GM12801 (cell line): ENCODE results near the gene EPS8.

ENCODE experiments used
- CTCF ChIP-seq: IDR thresholded peaks from one replicate; pipeline ENCODE4 v1.5.1; 2011; ENCODE audit warnings: control low read depth; ENCODE audit not compliant: insufficient read length; ENCODE audit errors: extremely low read depth

EPS8 gene

GRCh38 chr12:15648558-15648957, 140.6 kb downstream of the EPS8 start:
- no peak for TF ChIP-seq CTCF

GRCh38 chr12:15646581-15646980, 142.6 kb downstream of the EPS8 start:
- TF ChIP-seq CTCF = no peak

GRCh38 chr12:15644700-15645099, 144.5 kb downstream of the EPS8 start:
- TF ChIP-seq CTCF = no peak

- TF ChIP-seq CTCF = no peak
Measured at GRCh38 chr12:15638231-15638630, 151.0 kb downstream of the EPS8 start.

GRCh38 chr12:15636060-15636890, 152.9 kb downstream of the EPS8 start:
- TF ChIP-seq CTCF = no peak

- TF ChIP-seq CTCF = no peak
Measured at GRCh38 chr12:15634010-15634683, 155.0 kb downstream of the EPS8 start.

GRCh38 chr12:15633201-15633600, 156.0 kb downstream of the EPS8 start:
- TF ChIP-seq CTCF = no peak
